H1 (cell line): Measurements from ENCODE around the gene ZBED5. TPM values are rescaled to one million over a fixed set of nuclear protein-coding genes. Genes with fewer than 3 reads are reported as not detected.

Experiments
- CTCF ChIA-PET: fragments of 300-600 bp; sonication (Branson Sonifier 250); formaldehyde crosslinking; loops from one replicate; lab custom pipeline; 2021; ENCODE audit not compliant: partially characterized antibody; lab: Charles Lee
- POLR2A ChIA-PET: fragments of 300-600 bp; sonication (Branson Sonifier 250); formaldehyde crosslinking; loops from one replicate; lab custom pipeline; 2021; ENCODE audit warnings: inconsistent platforms; ENCODE audit not compliant: partially characterized antibody; lab: Charles Lee
- DNase-seq, 2 experiments: peaks; one replicate each; pipeline versions ENCODE4 v3.0.0 to v3.0.0-alpha.2; 2010 to 2022; ENCODE audit warnings: low spot score in 2 of 2, low read depth in 1 of 2, mixed read lengths in 1 of 2
- FAIRE-seq: peaks from 2 replicates; lab custom pipeline; 2011; peaks lifted over from hg19 to GRCh38; lab: Jason Lieb, UNC
- H2AFZ ChIP-seq: 2 replicates; pipeline ENCODE4 v1.8.1; 2012; ENCODE audit warnings: low read length, inconsistent platforms
- H2AK5ac ChIP-seq: 2 replicates; pipeline ENCODE4 v1.6.1; 2013; ENCODE audit warnings: low read depth, low read length
- H2BK120ac ChIP-seq: replicated peaks from 2 replicates; pipeline ENCODE3; 2013; ENCODE audit warnings: low read depth, low read length, inconsistent platforms
- H2BK12ac ChIP-seq: 2 replicates; pipeline ENCODE4 v1.6.1; 2013; ENCODE audit warnings: low read depth, low read length
- H2BK15ac ChIP-seq: 2 replicates; pipeline ENCODE4 v1.6.1; 2013; ENCODE audit warnings: low read length
- H2BK20ac ChIP-seq: 2 replicates; pipeline ENCODE4 v1.6.1; 2013; ENCODE audit warnings: low read length
- H2BK5ac ChIP-seq: 2 replicates; pipeline ENCODE4 v1.6.1; 2013; ENCODE audit warnings: low read depth, low read length
- H3K14ac ChIP-seq: 2 replicates; pipeline ENCODE4 v1.6.1; 2013; ENCODE audit warnings: inconsistent platforms; ENCODE audit not compliant: insufficient read length
- H3K18ac ChIP-seq: 2 replicates; pipeline ENCODE4 v1.6.1; 2013; ENCODE audit warnings: low read length; ENCODE audit errors: extremely low read depth
- H3K23ac ChIP-seq: 2 replicates; pipeline ENCODE4 v1.6.1; 2013; ENCODE audit warnings: inconsistent platforms; ENCODE audit not compliant: insufficient read length
- H3K23me2 ChIP-seq: 2 replicates; pipeline ENCODE4 v1.6.1; 2013; ENCODE audit warnings: low read depth, low read length
- H3K27ac ChIP-seq: 2 replicates; pipeline ENCODE4 v1.6.1; 2011; ENCODE audit warnings: low read depth, low read length, inconsistent platforms
- H3K27me3 ChIP-seq, 4 experiments: replicated peaks in 1 of 4; 1 replicate in 1 of 4; 2 replicates in 3 of 4; pipeline versions ENCODE4 v1.6.1 to v1.8.1; 2011 to 2013; ENCODE audit warnings: low read length in 3 of 4, mild to moderate bottlenecking in 3 of 4, inconsistent platforms in 2 of 4, mixed read lengths in 2 of 4, moderate library complexity in 1 of 4; ENCODE audit not compliant: control insufficient read depth in 3 of 4, insufficient read depth in 3 of 4; ENCODE audit errors: extremely low read depth in 1 of 4
- H3K36me3 ChIP-seq, 4 experiments: 2 replicates each; pipeline versions ENCODE4 v1.6.1 to v1.8.1; 2011 to 2013; ENCODE audit warnings: mild to moderate bottlenecking in 4 of 4, low read length in 3 of 4, moderate library complexity in 2 of 4, control low read depth in 1 of 4, inconsistent platforms in 1 of 4; ENCODE audit not compliant: insufficient read depth in 4 of 4, control insufficient read depth in 2 of 4
- H3K4ac ChIP-seq: replicated peaks from 2 replicates; pipeline ENCODE3; 2013; ENCODE audit warnings: low read length, low read depth, mixed read lengths, inconsistent platforms; ENCODE audit not compliant: insufficient read length
- H3K4me1 ChIP-seq, 4 experiments: replicated peaks in 1 of 4; 1 replicate in 1 of 4; 2 replicates in 3 of 4; pipeline versions ENCODE4 v1.6.1 to v1.8.1; 2011 to 2013; ENCODE audit warnings: low read length in 3 of 4, inconsistent platforms in 2 of 4, mixed read lengths in 1 of 4; ENCODE audit not compliant: insufficient read depth in 4 of 4, control insufficient read depth in 3 of 4
- H3K4me2 ChIP-seq, 2 experiments: 2 replicates each; pipeline versions ENCODE4 v1.6.1 to v1.8.1; 2011 to 2013; ENCODE audit warnings: low read depth in 2 of 2, low read length in 2 of 2, control low read depth in 1 of 2, inconsistent platforms in 1 of 2, mild to moderate bottlenecking in 1 of 2; ENCODE audit not compliant: insufficient read depth in 1 of 2
- H3K4me3 ChIP-seq, 4 experiments: fragments of 200-600, 300-600 bp in 1 of 4; sonication (generic), shearing (Covaris generic), sonication (Bioruptor Twin) in 1 of 4; 2 replicates each; pipeline versions ENCODE4 v1.5.1 to v1.8.1; 2011 to 2016; ENCODE audit warnings: low read length in 4 of 4, low read depth in 3 of 4, control low read depth in 2 of 4, inconsistent platforms in 2 of 4, mild to moderate bottlenecking in 2 of 4, mixed read lengths in 1 of 4, moderate library complexity in 1 of 4; ENCODE audit not compliant: insufficient read depth in 2 of 4; ENCODE audit errors: extremely low read depth in 1 of 4
- H3K56ac ChIP-seq: replicated peaks from 2 replicates; pipeline ENCODE3; 2013; ENCODE audit warnings: low read depth, mild to moderate bottlenecking, mixed read lengths, low read length, inconsistent platforms; ENCODE audit not compliant: insufficient read length
- H3K79me1 ChIP-seq: 2 replicates; pipeline ENCODE4 v1.6.1; 2013; ENCODE audit warnings: low read depth, low read length, control low read depth
- H3K79me2 ChIP-seq, 2 experiments: 2 replicates each; pipeline versions ENCODE4 v1.6.1 to v1.8.1; 2012 to 2013; ENCODE audit warnings: low read length in 2 of 2, mild to moderate bottlenecking in 2 of 2, inconsistent platforms in 1 of 2; ENCODE audit not compliant: insufficient read depth in 2 of 2, control insufficient read depth in 1 of 2
- H3K9ac ChIP-seq, 4 experiments: replicated peaks in 1 of 4; 1 replicate in 1 of 4; 2 replicates in 3 of 4; pipeline versions ENCODE4 v1.6.1 to v1.8.1; 2011 to 2013; ENCODE audit warnings: low read depth in 3 of 4, low read length in 3 of 4, control low read depth in 2 of 4, mild to moderate bottlenecking in 2 of 4, moderate library complexity in 2 of 4, inconsistent platforms in 1 of 4; ENCODE audit errors: extremely low read depth in 1 of 4
- H3K9me3 ChIP-seq, 2 experiments: 2 replicates each; pipeline versions ENCODE4 v1.6.1 to v1.8.1; 2012 to 2013; ENCODE audit warnings: mild to moderate bottlenecking in 2 of 2, moderate library complexity in 2 of 2, control low read depth in 1 of 2, inconsistent platforms in 1 of 2, low read depth in 1 of 2, low read length in 1 of 2, mixed read lengths in 1 of 2; ENCODE audit not compliant: insufficient read depth in 2 of 2
- H4K20me1 ChIP-seq, 2 experiments: replicated peaks in 1 of 2; 2 replicates each; pipeline versions ENCODE3 to v1.8.1; 2011 to 2013; ENCODE audit warnings: inconsistent platforms in 2 of 2, low read length in 2 of 2, mild to moderate bottlenecking in 1 of 2; ENCODE audit not compliant: insufficient read depth in 2 of 2, control insufficient read depth in 1 of 2
- H4K5ac ChIP-seq: 2 replicates; pipeline ENCODE4 v1.6.1; 2013; ENCODE audit warnings: low read length, low read depth, mixed read lengths, inconsistent platforms; ENCODE audit not compliant: insufficient read length
- H4K8ac ChIP-seq: 2 replicates; pipeline ENCODE4 v1.8.0; 2013; ENCODE audit warnings: mild to moderate bottlenecking, moderate library complexity, low read length, inconsistent platforms; ENCODE audit not compliant: insufficient read depth; ENCODE audit errors: extremely low read depth
- H4K91ac ChIP-seq: replicated peaks from 2 replicates; pipeline ENCODE3; 2013; ENCODE audit warnings: low read length, mixed read lengths, inconsistent platforms; ENCODE audit not compliant: insufficient read length
- BCL11A ChIP-seq, 2 experiments: IDR thresholded peaks; one replicate each; pipeline ENCODE4 v1.6.1; 2011; ENCODE audit warnings: low read depth in 2 of 2, low read length in 2 of 2, mild to moderate bottlenecking in 2 of 2
- CHD1 ChIP-seq: IDR thresholded peaks from 2 replicates; pipeline ENCODE4 v1.6.1; 2012; ENCODE audit warnings: low read depth, low read length, improper control_type of control experiment
- CREB1 ChIP-seq: IDR thresholded peaks from 2 replicates; pipeline ENCODE4 v1.6.1; 2012; ENCODE audit warnings: inconsistent platforms
- FOSL1 ChIP-seq: IDR thresholded peaks from 2 replicates; pipeline ENCODE4 v1.6.1; 2011; ENCODE audit warnings: mild to moderate bottlenecking, low read depth, low read length, moderate library complexity; ENCODE audit not compliant: insufficient read depth
- POLR2AphosphoS5 ChIP-seq: IDR thresholded peaks from 2 replicates; pipeline ENCODE4 v1.6.1; 2011; ENCODE audit warnings: low read depth, low read length
- SAP30 ChIP-seq: fragments of 300-600 bp; sonication (generic); IDR thresholded peaks from 2 replicates; pipeline ENCODE4 v1.7.1; 2012; ENCODE audit warnings: low read length, moderate library complexity, mild to moderate bottlenecking, inconsistent platforms; ENCODE audit not compliant: insufficient read depth, insufficient replicate concordance
- SP2 ChIP-seq: IDR thresholded peaks from 2 replicates; pipeline ENCODE4 v1.6.1; 2012; ENCODE audit warnings: mild to moderate bottlenecking, low read length, inconsistent platforms
- WGBS, 2 experiments: shearing (Covaris generic) in 1 of 2; methylation state at CpG; one replicate each; pipeline versions ENCODE4 v1.1.6 to v1.1.7; 2013 to 2015; ENCODE audit warnings: low lambda C conversion rate in 2 of 2, mixed read lengths in 2 of 2, inconsistent platforms in 1 of 2, low coverage in 1 of 2, missing lambda C conversion rate in 1 of 2; ENCODE audit not compliant: insufficient replicate concordance in 2 of 2, insufficient coverage in 1 of 2, insufficient read length in 1 of 2; ENCODE audit errors: extremely low coverage in 1 of 2, missing lambda C conversion rate in 1 of 2; 5-methylcytosine and 5-hydroxymethylcytosine counted together
- polyA plus RNA-seq, 7 experiments: library from polyadenylated mRNA; depleted of rRNA in 3 of 7; stranded (reverse) in 5 of 7; unstranded in 2 of 7; fragments of >200 nt in 5 of 7; fragments of 200-250 nt in 2 of 7; gene quantifications; 1 replicate in 5 of 7; 2 replicates in 1 of 7; 4 replicates in 1 of 7; pipeline versions ENCODE4 v1.2.1 to v1.2.3, GENCODE V29; 2011 to 2013; ENCODE audit warnings: missing spikeins in 2 of 7, mixed read lengths in 2 of 7
- total RNA-seq: library from RNA; stranded (reverse); fragmentation: NEBNext Ultra II Directional; extraction: Animal tissue kit (Norgen Biotek cat#: 25700); gene quantifications from 2 replicates; pipeline ENCODE4 v1.2.1, GENCODE V29; 2021
- TF ChIP-seq, protein P1 (sequence below): IDR thresholded peaks from 2 replicates; pipeline ENCODE4 v1.6.1; 2012; ENCODE audit warnings: inconsistent platforms

ZBED5 gene
- total and polyA plus RNA-seq, 2 of the 8 experiments (the other 6 are each of a cell fraction or from before 2014, with no cell fraction given), result 54.2 to 94.7 TPM

DNA sequence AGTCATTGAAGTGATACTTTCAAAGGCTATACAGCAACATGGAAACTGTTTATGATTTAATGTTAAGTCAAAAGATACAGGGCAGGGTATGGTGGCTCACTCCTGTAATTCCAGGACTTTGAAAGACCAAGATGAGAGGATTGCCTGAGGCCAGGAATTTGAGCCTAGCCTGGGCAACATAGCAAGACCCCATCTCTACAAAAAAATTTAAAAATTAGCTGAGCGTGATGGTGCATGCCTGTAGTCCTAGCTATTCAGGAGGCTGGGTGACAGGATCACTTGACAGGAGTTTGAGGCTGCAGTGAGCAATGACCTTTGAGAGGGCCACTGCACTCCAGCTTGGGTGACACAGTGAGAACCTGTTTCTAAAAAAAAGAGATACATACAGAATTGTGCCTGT, 39.3 kb upstream of the ZBED5 start:
- no peaks in the 10 kb centered on the region for H3K79me2 ChIP-seq
- H2BK5ac ChIP-seq, result no peak overlapping the region
- no peak overlapping the region for H3K4me2 ChIP-seq
- no peak overlapping the region for H2AFZ ChIP-seq
- no peak overlapping the region for H3K14ac ChIP-seq
- no peaks in the 10 kb centered on the region; a peak in 2 of 8 replicates for H3K36me3 ChIP-seq
- no peaks in the 10 kb centered on the region for H3K27me3 ChIP-seq
- no peak overlapping the region for H2BK15ac ChIP-seq
- H3K23ac ChIP-seq, result no peak overlapping the region
- no peak overlapping the region for H4K8ac ChIP-seq
- CTCF ChIA-PET, result interaction anchor here (2.1 kb wide), 1 partner anchor 19 kb away, joined by 5 read pairs; no protein-coding TSS in a partner anchor
- H3K18ac ChIP-seq, result no peak overlapping the region
- H2BK12ac ChIP-seq, result no peak overlapping the region
- no peak overlapping the region for H3K27ac ChIP-seq
- H3K23me2 ChIP-seq, result no peaks in the 10 kb centered on the region
- 92% methylated on average over 1 of the region's 1 CpG; no CpG with 5 or more reads in 1 of the 2 experiments for WGBS, 2 experiments
- DNase-seq, result no peak
- POLR2A ChIA-PET, result interaction anchor here (2.1 kb wide), 1 partner anchor 88 kb away, joined by 8 read pairs; the partner anchor contains the start of gene EIF4G2
- H3K56ac ChIP-seq, result no peak overlapping the region
- H4K5ac ChIP-seq, result no peak overlapping the region
- H2BK20ac ChIP-seq, result no peak overlapping the region
- H3K9ac ChIP-seq, result no peak overlapping the region
- no peak overlapping the region for H3K4ac ChIP-seq
- H4K91ac ChIP-seq, result no peak overlapping the region
- no peak overlapping the region for H3K4me3 ChIP-seq
- TF ChIP-seq CHD1 (no peak), POLR2AphosphoS5 (no peak), SAP30 (no peak), BCL11A (IDR thresholded peaks at IDR 0.05; ENCODE audit: low read depth in 2 of 2, low read length in 2 of 2) (no peak), SP2 (no peak), FOSL1 (no peak), CREB1 (no peak)
- TF ChIP-seq, protein P1, sequence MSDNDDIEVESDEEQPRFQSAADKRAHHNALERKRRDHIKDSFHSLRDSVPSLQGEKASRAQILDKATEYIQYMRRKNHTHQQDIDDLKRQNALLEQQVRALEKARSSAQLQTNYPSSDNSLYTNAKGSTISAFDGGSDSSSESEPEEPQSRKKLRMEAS, result no peak
- no peak overlapping the region for H2AK5ac ChIP-seq
- H4K20me1 ChIP-seq, result no peaks in the 10 kb centered on the region
- no peak overlapping the region for H2BK120ac ChIP-seq
- no peaks in the 10 kb centered on the region for H3K9me3 ChIP-seq
- no peaks in the 10 kb centered on the region for H3K79me1 ChIP-seq
- H3K4me1 ChIP-seq, result no peaks in the 10 kb centered on the region
- no peak for FAIRE-seq
